Measurements from ENCODE around the gene CASZ1.
A peak's percentile ranks its signal among the peaks of the same experiment; 100 is the strongest.

Gene CASZ1

DNA sequence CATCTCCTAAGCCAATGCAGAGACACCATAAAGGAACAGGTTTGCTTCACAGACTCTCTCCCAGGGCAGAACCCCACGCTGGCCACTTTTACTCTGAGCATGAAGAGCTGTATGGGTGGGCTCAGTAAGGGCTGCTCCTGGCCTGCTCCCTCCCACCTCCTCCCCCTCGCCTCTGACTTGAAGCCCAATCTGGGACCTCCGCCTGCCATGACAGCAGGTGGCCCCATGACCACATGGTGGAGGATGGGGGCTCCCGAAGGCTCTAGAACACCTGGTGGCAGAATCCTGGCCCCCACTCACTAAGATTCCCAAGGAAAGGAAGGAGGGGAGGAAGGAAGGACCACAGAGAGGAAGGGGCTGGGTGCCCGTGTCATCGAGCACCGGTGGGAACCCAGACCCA, 23.7 kb downstream of the CASZ1 start:
- DNase-seq = no peak

DNA sequence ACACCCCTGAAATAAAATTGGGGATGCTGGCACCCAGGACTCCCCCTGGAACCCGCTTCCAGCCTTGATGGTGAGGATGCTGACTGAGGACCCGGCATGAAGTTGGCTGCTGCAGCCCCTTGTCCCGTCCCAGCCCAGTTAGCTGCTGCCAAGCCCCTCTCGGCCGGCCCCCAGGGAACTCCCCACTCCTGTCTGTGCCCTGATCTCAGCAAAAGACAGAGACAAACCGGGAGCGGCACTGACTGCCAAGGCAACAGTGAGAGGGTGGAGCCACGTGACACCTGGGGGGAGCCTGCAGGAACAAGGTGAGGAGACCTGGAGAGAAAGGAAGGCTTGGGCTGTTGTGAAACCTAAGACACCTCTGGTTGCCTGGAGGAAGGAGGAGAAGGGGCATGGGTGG, 24.7 kb downstream of the CASZ1 start:
- DNase-seq = no peak

DNA sequence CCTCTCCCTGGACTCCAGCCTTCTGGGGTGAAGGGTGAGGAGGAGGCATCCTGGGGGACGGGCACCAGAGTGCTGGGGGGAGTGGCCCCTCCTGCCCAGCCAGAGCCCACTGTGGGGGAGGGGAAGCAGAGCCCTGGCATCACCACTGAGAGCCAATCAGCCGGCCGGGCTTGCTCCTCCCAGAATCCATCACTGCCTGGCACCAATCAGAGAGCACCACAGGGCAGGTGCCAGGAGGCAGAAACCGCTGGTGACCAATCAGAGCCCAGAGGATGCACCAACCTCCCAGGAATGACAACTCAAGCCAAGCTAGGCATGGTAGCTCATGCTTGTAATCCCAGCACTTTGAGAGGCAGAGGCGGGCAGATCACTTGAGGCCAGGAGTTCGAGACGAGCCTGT, 27.9 kb downstream of the CASZ1 start:
- no peak for DNase-seq

DNA sequence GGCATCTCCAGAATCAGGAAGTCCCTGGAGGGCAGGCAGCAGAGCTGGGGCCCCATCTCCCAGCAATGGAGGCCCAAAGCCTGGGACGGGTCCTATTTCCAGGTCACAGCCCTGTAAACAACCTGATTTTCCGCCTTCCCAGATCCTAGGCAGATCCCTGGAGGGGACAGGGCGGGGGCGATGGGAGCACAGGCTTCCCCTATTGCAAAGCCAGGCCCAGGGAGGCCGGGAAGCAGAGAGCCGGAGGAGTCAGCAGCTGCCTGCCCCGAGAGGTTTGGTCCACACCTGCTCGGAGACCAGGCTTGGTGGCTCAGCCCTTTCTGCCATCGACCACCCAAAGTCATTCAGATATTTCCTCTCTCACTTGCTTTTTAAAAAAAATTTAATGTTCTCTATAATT, 29.2 kb downstream of the CASZ1 start:
- DNase-seq = no peak

DNA sequence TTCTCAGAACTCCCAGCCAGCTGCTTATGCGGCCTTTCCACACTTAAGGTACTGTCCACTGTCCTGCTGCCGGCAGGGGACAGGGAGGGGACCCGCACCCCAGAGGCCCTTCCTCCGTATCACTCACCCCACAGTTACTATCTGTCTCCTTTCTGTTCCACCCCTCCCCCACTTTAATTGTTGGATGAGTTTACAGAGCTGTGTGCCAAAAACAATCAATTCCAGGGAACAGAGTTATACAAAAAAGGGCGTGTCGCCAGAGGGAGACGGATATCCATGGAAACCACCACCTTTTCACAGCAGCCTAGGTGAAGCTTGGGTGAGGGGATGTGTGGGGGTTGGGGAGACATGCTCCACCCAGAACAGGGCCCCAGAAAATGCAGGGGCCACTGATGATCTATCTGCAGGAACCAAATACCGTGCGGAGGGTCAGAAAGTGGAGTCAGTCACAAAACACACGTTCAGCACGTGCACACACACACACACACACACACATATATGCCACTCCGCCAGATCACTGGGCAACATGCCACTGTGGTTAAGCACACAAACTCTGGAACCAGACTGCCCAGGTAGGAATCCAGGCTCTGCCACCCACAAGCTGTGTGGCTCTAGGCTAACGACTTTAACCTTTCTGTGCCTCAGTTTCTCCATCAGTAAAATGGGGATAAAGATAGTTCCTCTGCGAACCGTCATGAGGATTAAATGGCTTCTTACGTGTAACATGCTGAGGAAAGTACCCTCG, 30.5 kb downstream of the CASZ1 start:
- no peak for DNase-seq

DNA sequence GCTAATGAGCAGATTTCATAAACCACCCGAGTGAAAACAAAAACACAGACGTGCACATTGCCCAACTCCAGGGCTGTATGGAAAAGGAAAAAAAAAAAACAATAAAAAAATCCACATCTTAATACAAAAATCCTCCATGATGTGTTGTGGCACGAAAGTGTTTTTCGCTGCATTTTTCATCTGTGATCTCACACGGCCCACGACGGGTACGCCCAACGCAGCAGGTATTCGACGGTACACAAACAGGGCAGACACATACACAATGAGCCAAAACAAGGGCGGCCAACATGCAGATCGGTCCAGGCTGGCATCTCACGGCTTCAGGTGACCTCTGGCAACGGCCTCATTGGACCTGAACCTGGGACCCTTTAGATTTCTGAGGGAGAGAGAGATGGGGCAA, 31.1 kb downstream of the CASZ1 start:
- DNase-seq = no peak

DNA sequence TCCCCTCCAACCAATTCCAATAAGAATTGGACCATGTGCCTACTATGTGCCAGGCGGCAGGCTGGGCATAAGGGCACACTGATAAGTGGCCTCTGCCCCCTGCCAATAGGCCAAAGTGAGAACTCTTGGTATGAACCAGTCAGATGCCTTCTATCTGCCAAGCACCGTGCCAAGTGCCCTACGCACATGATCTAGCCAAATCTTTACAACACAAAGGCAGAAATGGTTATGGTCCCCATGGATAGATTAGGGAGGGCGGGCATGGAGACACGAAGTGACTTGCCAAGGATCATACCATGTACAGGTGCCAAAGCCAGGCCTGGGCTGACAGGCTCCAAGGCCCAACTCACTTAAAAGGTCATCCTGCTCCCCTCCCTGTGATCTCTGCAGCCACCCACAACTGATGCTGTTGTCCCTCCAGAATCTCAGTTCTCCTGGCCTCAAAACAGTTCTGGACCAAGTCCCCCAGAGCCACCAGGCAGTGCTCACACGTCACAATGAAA, 32.1 kb downstream of the CASZ1 start:
- no peak for DNase-seq

DNA sequence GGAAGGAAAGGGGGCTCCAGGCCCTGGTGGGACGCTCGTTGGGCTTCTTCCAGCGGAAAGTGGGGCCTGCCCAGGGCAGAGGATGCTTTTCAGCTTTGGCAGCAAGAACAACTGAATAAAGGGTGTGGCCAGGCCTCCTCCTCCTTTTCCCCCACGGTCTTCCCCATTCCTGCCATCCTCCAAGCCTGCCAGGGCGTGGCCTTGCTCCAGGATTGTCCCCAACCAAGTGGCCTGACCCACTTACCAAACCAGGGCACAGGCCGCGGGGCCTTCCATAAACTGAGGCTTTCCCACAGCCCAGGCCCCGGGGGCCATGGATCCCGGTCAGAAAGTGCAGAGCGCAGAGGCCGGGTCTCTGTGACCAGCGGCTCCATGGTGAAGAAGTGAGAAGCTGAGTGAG, 33.6 kb downstream of the CASZ1 start:
- DNase-seq = no peak

DNA sequence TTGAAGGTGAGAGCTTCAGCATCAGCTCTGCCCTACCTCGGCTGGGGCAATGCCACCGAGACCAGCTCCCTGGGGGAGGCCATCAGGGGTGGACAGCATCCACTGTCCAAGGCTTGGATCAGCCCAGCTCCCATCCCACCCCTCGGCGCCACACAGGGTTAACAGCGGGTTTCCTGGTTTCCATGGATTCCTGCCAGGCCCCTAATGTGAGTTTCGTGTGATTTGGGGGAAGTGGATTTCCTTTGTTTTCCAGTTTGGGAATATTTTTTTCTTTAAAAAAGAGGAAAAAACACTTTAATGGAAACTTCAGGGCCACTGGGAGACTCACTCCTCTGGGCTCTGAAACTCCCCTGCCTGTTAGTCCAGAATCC, 34.3 kb downstream of the CASZ1 start:
- DNase-seq = no peak

DNA sequence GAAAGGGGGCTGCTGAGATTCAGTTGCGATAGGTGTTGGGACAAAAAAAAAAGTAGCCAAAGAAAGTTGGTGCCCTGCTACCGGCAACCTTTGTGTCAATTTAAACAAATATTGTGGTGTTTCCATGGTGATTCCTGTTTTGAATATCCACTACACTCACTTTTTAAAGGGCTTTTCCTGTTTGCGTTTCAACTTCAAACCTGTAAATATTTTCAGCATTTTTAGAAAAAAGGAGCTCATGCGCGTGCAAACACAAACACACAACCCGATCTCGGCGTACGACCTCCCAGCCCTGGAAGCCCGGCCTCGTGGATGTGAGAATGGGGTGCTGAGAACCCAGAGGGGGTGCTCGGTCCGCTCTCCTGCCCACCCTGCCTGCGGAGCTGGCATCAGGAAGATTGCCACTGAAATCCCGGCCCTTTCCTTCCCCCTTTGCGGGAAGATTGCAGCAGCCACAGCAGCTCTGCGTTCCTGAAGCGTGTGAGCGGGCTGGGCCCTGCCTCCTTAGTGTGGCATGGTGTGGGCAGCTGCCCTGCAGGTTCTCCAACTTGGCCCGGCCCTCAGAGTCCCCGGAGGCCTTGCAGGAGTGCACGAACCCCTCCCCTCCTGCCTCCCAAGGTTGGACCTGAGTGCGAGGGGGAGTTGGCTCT, 34.8 kb downstream of the CASZ1 start:
- no peak for DNase-seq

DNA sequence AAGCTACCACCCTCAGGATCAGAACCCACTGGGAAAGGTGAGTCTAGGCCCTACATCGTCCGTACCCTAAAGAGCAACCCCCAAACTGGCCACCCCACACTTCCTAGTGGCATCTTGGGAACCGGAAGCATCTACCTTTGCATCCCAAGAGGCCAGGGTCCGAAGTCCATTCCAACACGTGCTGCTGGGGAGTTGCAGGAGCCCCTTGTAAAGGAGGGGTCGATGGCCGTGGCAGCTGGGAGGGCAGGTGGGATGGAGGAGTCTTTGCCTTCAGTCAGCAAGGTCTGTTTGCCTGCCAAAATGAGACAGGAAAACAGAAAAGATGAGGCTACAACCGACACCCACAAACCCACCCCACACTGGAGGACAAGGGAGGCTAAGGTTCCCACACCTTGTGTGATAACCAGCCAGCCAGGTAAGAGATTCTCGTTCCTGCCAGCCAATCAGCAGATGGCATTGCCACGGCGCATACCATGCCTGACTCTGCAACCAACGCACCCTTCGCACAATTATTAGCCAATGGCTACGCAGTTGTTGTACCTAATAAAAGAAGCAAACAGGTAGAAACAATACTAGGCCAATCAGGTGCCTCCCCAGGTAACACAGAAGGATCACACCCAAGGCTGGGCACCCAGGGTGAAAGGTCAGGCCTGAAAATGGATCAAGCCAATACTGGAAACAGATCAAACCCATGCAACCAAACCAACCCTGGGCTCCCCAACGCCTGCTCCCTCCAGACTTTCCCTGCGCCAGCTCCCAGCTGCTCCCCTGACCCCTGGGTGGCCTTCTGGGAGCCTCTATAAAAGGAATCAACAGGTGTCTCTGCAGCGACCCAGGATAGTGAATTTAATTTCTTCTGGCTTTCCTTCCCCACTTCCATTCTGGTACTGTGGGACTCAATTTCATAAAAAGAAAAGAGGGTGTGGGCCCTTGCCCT, 35.6 kb downstream of the CASZ1 start:
- no peak for DNase-seq

DNA sequence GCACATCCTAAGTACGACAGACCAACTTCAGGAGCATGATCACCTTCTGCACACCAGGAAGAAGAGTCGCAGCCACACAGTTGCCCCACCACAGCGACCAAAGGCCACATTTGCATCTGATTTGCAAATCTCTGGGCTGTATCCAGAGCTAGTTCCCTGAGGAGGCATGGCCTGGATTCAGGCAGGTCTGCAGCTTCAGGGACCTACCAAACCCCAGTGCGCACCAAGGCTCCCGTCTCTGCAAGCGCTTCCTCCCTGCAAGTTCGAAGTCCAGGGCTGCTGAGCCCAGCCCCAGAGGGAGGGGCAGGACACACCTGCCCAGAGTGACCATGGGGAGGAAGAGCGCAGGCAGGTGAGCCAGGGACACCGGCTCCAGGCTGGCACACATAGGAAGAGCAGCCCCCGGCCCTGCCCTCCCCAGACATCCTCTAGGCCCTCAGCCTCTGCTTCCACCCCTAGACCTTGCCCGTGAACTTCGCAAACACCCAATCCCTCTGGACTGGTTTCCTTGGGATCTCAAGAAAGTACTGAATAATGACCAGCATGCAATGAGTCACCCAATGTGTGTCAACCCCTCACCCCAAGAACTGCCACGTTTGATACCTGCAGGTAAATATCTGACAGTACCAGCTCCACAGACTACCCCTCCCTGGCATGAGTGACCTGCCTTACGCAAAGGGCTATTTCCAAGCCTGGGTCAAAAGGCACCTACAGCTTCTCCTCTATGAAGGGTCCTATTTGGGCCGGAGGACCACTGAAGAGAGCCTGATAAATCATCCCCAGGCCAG, 36.8 kb downstream of the CASZ1 start:
- DNase-seq = no peak

DNA sequence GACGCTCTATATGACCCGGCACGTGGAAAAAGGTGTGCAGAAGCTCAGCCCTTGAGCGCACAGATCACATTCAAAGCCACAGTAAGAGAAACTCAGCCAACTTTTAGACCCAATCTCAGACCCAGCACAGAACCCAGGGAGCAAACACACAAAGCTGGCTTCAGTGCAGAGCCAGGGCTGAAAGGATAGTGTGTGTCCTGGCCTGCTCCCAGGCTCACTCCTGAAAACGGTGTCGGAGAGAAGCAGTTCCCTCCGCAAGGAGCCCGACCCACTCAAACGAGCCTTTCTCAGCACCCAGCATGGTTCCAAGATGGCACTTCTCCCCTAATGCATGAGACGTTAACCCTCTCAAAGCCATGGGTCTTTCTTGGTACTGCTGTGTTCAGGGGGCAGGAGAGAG, 39.6 kb downstream of the CASZ1 start:
- no peak for DNase-seq

DNA sequence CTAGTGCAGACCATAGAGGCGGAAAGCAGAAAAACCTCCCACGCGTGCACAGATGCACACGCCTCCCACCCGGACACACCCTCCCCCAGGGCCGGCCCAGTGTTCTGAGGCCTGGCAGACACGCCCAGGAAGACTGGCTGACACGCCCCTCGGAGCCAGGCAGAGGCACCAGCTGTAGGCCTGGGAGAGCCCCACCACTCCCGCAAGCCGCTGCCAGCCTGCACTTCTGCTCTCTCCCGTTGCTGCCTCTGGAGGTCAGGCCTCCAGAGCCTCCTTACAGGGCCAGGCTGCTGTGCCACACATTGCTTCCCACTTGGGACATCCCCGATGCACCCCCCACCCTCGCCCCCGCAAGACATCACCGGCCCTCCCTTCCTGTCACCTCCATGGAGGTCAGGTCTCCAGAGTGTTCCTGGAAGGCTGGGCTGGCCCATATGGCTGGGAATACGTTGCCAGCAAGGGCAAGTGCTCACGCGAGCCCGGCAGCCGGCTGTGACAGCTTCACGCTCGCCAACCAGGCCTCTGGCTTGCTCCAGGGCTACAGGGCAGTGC, 40.4 kb downstream of the CASZ1 start:
- peak; percentile 55 for DNase-seq

DNA sequence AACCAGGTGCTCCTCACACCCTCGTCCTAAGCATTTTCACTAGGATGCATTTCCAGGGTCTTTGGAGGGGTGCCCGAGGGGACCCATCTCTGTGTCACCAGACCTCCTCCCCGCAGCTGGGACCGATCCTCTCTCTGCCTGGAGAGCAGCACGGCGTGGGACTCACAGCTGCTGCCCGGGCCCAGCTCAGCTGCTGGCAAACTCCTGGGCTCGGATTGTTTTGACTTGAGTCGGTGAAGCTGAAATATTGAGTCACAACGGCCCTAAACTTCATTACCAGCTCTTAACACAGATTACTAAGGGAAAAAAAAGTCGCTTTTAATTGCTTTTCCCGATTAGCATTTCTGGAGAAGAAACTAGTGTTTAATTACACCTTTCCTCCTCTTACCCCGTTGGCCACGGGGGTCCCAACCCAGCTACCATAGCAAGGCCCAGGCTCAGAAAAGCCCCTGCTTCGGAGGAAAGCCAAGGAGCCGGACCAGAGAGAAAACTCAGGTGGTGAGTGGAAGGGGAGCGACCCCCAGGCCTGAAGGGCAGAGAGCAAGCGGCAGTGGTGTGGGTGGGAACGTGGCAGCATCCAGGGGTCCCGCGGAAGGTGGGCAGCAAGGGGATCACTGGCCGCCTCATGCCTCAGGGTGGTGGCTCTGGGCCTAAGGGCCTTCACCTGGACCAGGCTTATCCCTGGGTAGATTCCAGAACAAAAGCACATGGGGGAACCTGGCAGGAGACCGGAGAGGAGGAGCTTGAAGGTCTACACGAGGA, 41.7 kb downstream of the CASZ1 start:
- DNase-seq = no peak

DNA sequence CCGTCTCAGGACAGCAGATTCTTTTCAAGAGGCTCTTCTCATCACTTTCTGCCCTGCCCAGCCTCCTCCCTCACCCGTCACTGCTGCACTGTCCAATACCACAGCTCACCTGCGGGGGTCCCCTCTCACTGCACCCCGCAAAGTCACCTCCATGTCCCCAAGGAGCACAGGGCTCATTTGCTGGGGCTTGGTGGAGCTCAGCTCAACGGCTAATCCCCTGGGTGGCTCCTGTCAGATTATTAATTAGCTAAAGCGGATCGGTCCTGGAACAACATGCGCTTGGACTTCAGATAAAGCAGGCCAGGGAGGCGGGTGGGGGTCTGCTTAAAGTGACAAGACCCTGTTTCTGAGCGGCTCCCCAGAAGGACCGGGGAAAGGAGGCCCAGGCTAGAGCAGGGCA, 43.1 kb downstream of the CASZ1 start:
- DNase-seq = no peak

DNA sequence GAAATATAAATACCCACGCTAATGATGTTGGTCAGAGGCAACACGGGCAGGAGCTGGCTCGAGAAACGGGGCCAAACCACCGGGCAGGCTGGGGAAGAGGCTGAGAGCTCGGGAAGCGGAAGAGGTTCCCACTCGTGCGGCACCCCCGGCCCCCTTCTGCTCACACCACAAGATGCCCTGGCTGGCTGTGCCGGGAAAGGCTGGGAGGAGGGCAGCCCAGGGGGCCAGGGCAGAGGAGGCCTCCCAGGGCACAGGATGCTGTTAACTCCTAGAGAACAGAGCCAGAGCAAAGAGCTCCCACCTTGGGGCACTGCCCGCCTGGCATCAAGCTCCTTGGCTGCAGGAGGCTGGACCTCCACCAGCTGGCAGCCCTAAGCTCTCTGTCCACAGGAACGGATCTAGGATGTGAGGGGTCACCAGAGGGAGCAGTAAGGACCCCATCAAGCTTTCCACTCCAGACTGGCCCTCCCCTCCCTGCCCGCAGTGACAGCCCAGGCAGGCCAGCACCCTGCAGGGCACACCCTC, 44.8 kb downstream of the CASZ1 start:
- no peak for DNase-seq

DNA sequence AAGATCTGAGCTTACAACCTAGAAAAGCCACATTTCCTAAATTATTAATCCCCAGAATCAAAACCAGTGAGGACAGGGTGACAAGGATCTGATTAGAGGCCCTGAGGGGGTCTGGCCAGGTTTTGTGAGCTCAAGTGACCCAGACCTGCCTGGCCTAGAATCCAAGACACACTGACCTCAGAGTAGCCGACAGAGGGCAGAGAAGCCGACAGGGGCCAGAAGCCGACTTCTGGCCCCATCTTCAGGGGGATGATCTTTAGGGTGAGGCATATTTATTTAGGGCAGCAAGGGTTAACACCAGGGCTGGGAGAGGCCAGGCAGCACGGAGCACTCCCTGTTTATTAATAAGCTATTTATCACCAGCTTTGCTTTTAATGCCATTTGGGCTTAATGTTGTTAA, 45.3 kb downstream of the CASZ1 start:
- no peak for DNase-seq

DNA sequence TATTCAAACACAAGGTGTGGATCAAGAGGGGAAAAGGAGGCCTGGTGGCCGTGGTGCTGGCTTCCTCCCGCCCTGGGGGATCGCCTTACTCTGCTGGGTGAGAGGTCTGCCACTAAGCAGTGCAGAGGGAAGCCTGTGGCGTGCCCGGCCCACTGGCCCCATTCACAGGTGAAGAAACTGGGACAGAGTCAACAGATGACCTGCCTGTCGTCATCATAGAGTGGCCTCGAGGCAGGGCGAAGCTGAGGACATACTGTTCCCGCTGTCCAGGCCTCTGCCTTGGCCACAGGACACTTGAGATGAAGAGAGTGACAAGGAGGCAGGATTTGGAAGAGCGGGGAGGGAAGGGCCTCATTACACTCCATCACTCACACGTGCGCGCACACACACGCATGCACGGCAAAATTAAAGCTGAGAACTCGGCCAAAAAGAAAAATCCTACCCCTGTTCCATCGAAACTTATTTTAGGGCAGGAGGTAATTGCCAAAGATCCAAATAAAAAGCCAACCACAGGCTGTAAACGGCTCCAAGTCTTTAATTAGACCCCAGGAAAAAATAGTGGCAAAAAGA, 50.5 kb downstream of the CASZ1 start:
- no peak for DNase-seq

DNA sequence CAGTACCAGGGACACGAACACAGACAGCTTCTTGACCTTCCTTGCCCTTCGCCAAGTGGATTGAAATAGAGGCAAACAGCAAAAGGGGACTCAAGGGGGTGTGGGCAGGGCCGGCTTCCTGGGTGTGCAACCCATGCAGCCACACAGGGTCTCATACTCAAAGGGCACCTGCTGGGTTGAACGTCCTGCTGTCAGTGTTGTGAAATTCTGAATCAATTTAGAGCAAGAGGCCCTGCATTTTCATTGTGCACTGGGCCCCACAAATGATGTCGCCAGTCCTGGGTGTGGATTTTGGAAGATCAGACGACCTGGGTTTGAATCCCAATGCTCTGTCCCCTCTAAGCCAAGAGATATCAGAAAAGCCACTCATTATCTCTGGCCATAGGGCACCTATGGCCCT, 51.1 kb downstream of the CASZ1 start:
- DNase-seq = no peak

DNA sequence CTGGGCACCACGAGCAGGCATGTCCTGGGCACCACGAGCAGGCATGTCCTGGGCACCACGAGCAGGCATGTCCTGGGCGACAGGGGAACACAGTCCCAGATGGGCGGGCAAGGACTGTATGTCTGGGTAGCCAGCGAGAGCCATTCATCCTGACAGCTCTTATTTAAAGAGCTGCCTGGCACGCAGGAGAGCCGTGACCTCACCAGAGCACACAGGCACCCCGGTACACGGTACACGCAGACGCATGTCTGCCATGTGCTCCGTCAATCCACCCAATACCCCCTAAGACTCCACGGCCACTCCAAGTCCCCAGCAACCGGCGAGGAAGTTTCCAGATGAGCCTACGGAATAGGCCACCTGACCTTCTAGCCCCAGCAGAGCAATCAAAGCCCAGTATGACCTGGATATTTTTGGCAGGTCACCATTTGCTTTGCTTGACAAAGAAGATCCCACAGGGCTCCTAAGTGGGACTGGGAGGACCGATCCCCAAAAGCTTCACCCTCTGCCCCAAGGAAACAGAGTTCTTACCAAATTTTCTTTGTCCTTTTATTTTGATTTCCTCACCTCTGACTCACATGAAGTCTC, 51.7 kb downstream of the CASZ1 start:
- DNase-seq = no peak

Data from activated effector memory CD4-positive, alpha-beta T cell treated with Interleukin-2 at 50 U/mL for 16 hours (primary cell).